NCI-H774 (cell line): ENCODE data around the gene ABCB6.

Experiments used
- DNase-seq: peaks from one replicate; lab custom pipeline; 2025; lab: John Stamatoyannopoulos, UW

Gene ABCB6

GRCh38 chr2:219184121-219184520 is 34.6 kb downstream of the ABCB6 start:
- DNase-seq, result no peak

GRCh38 chr2:219183151-219183772 is 35.5 kb downstream of the ABCB6 start:
- no peak for DNase-seq

GRCh38 chr2:219182331-219183150 is 36.2 kb downstream of the ABCB6 start:
- DNase-seq, result no peak

GRCh38 chr2:219181531-219181930 is 37.2 kb downstream of the ABCB6 start:
- DNase-seq, result no peak

DNA sequence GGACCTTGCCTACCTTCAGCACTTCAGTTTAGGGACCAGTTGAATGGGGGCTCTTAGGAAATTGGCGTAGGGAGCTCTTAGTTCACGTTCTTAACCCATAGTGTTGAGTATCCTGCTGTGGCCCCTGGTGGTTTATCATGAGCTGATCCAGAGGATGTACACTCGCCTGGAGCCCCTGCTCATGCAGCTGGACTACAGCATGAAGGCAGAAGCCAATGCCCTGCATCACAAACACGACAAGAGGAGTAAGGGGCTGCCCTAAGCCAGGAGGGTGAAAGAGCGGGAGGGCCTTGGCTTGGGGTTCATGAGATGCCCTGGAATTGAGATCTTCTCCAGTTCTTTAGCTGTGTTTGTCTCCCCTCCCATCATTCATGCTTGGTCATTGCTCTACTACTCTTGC is 37.8 kb downstream of the ABCB6 start:
- DNase-seq, result no peak

DNA sequence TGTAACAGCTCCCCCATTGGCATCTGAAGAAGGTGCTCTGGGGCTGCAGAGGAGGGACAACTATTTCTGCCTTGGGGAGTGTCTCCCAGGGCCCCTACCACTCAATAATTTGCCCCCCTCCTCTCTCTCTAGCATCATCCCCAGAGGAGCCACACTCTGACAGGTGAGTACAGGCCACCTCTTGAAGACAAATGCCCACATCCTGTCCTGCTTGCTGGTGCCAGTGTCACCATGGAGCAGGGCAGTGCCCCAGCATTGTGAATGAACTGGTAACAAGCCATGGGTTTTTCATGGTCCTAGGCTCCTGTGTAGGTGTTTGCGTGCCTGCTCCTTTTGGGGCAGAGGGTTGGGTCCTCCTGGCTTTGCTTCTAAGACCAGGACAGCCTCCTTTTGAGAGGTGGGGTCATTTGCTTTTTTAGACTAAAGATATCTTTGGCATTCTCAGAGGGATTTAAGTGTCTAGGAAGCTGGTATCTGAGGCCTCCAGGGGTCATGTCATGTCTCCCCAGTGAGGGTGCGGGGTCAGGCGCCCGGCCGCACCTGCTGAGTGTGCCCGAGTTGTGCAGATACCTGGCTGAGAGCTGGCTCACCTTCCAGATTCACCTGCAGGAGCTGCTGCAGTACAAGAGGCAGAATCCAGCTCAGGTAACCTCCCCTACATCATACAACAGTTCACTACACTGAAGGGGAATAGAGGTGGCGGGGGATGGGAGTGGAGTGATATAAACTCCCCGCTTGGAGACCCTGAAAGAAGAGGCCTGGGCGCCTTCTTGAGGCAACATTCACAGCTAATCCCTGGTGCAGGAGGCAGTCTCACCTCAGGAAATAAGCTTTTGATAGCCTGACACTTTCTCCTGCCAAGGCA is 38.9 kb downstream of the ABCB6 start:
- DNase-seq, result no peak

DNA sequence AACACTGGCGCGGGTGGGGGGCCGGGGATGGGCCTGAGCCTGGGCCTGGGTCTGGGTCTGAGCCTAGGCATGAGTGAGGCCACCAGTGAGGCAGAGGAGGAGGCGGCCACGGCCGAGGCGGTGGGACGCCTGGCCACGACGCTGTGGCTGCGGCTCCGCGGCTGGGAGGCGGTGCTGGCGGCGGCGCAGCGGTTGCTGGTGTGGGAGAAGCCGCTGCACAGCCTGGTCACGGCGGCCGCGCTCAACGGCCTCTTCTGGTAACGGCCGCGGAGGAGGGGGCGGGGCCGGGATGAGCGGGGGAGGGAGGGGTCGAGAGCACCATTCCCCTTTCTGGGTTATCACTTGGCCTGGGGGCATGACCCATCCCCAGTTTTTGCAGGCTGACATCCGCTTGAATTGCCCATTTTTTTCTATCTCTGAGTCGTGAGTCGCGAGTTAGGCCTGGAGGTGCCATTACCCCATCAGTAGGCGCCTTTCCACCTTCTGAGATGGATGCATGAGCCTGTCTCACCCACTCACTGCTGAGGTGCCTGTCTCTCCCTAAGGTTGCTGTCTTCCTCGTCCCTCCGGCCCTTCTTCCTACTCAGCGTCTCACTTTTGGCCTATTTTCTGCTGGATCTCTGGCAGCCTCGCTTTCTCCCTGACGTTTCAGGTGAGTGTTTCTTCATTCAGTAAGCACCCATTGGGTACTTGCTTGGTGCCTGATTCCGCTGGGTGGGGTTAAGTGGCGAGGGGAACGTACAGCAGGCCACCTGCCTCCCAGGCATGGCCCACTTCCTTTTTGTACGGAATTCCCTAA is 40.2 kb downstream of the ABCB6 start:
- no peak for DNase-seq

DNA sequence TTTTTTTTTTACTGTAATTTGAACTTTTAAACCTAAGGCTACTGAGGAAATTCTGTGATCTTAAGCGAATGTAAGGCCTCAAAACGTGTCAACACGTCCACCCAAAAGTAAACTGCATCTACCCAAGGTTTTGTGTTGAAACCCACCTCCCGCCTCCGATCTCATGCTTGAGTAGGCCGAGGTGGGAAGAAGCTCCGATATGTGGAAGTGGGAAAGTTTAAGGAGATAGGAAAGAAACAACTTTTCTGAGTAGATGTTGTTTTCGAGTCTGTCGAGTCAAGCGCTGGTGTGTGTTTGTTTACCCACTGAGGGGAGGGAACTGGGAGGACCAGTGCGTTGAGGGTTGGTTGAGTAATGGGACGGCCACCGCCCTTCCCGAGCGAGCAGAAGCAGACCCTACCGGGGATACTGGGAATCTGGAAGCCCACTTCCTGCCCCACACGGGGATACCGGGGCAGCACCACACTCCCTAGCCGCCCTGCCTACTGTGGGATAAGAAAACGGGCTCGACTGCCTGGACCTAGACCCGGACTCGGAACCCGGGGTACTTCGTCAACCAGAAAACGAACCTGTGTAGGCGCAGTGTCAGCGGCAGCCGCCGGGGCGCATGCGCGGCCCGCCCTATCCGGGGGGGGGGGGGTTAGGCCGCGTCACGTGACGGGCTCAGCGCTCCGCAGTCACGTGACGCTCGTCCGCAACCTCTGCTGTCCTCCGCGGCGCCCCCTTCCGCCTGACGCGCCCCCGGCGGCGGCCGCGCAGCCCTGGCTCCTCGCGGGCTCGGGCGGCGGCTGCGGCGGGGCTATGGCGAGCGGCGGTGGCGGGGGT is 41.0 kb downstream of the ABCB6 start, which contains the start of gene RETREG2:
RETREG2 (plus strand) TSS at position 724 of the 825 bp plus-strand sequence; CDS start at position 802, 78 bp downstream.
- DNase-seq, result peak; percentile 83

- DNase-seq, result peak; percentile 84
These were observed 41.8 kb downstream of the ABCB6 start, which contains the start of gene CNPPD1 for GRCh38 chr2:219176818-219177551. Gene CNPPD1, minus strand, starts transcription at chr2:219176925. Its CDS starts 97 bp downstream, at chr2:219176828.

DNA sequence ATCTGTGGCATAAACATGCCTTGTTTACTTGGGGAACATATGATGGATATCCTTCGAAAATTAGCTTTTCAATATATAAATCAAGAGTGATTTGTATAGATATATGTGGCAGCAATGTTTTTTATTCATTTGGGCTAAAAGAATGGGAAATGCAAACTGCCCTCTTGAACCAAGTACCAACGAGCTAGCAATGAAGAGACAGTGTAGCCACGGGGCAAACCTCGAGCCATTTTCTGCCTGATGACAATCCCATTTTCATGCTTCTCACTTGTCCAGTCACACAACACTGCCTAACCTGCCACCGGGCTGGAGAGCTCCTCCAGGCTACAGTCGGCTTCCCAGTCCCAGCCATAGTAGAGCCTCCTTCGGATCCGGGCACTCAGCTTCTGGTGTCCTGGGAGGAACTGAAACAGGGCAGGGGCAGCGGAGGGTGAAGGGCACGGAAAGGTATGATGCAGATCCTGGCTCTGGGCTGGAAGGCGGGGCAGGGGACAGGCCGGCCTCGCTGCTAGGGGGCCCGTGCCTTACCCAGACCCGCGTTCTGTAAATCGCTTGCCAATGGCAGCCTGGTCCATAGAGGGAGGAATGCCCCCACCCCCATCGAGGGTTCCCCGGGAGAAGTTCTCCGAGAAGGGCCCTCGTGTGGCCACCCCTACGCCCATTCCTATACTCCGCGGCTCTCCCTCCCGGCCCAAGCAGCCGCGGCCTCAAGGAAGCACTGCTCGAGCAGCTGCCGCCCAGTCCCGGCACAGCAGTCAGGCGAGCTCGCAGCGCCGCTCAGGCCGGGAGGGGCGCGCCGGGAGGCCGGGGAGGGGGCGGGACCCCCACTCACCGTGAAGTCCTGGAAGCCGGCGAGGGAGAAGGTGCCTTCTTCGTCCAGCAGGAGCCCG is 42.6 kb downstream of the ABCB6 start:
- no peak for DNase-seq

GRCh38 chr2:219175486-219175885 is 43.3 kb downstream of the ABCB6 start:
- DNase-seq, result no peak

DNA sequence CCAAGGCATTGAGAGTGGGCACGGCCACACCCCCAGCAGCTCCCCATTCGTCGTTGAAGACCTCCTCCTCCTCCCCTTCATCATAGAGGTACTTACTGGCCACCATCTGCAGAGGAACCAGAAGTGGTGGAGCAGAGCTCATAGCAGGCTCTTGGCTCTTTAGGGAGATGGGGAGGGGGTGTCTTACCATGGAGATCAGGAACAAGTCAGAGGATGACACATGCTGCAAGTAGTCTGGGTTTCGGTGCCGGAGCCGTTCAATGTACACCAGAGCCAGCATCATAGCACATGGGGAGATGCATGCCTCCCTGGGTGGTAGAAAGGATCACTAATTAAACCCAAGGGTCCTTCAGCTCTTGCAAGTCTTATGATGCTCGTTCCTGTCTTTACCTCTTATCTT is 44.0 kb downstream of the ABCB6 start:
- no peak for DNase-seq

GRCh38 chr2:219174146-219174545 is 44.6 kb downstream of the ABCB6 start:
- DNase-seq, result no peak

- no peak for DNase-seq
These were observed 45.6 kb downstream of the ABCB6 start for GRCh38 chr2:219173176-219173575.

- no peak for DNase-seq
These were observed 46.3 kb downstream of the ABCB6 start for GRCh38 chr2:219172231-219173154.

- no peak for DNase-seq
These were observed 47.5 kb downstream of the ABCB6 start for GRCh38 chr2:219171231-219171651.

DNA sequence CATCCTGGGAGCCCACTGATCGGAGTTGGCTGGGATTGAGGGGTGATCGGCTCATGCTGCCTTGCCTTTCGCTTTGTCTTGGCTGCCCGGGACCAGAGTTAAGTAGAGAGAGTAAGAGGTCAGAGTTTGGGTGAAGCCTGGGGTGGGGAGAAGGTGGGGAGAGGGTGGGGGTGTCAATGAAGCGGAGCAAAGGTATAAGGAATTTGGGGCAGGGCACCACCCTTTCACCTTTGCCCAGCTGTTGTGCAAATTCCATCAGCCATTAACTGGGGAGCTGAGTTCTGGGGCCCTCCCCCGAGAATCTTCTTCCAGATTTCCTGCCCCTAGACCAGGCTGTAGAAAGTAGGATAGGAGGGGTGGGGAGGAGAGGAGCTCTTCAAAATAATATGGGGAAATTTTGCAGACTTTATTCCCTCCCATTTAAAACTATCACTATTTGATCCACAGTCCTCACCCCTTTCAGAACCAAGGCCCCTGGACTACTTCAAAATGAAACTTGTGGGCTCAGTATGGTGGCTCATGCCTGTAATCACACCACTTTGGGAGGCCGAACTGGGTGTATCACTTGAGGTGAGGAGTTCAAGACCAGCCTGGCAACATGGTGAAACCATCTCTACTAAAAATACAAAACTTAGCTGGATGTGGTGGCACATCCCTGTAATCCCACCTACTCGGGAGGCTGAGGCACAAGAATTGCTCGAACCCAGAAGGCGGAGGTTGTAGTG is 48.7 kb downstream of the ABCB6 start, which contains the start of gene SLC23A3:
SLC23A3 (minus strand) TSS at position 100 of the 725 bp plus-strand sequence; CDS start at position 55, 45 bp downstream.
- DNase-seq, result no peak
